Endothelial cell of umbilical vein (primary cell): Measurements from ENCODE around the gene ABL1. TPM values are rescaled to one million over a fixed set of nuclear protein-coding genes. Genes with fewer than 3 reads are reported as not detected.

Source experiments
- BruUV-seq: library from RNA; stranded (reverse); fragments of 400-500 nt; replicated peaks from 2 replicates; lab custom pipeline; 2021; lab: Mats Ljungman, UMichigan
- CTCF ChIA-PET: fragments of 300-600, 350-600 bp; sonication (Branson Sonifier 250); formaldehyde crosslinking; loops from one replicate; lab custom pipeline; 2021; ENCODE audit warnings: antibody characterized with exemption, inconsistent platforms; lab: Charles Lee
- POLR2A ChIA-PET: fragments of 300-600, 350-600 bp; sonication (Branson Sonifier 250); formaldehyde crosslinking; loops from one replicate; lab custom pipeline; 2021; ENCODE audit warnings: antibody characterized with exemption, inconsistent platforms; lab: Charles Lee
- DNase-seq: peaks from one replicate; pipeline ENCODE4 v3.0.0-alpha.2; 2011; ENCODE audit warnings: low read depth, low spot score
- FAIRE-seq: peaks from 2 replicates; lab custom pipeline; 2011; peaks lifted over from hg19 to GRCh38; lab: Jason Lieb, UNC
- H2AFZ ChIP-seq: 2 replicates; pipeline ENCODE4 v1.6.0; 2012; ENCODE audit warnings: low read depth, low read length, control low read depth, inconsistent platforms
- H3K27ac ChIP-seq: 2 replicates; pipeline ENCODE4 v1.5.1; 2011; ENCODE audit warnings: low read depth, mild to moderate bottlenecking, control low read depth, low read length, moderate library complexity; ENCODE audit not compliant: insufficient read depth
- H3K27me3 ChIP-seq, 2 experiments: 2 replicates each; pipeline versions ENCODE4 v1.6.0 to v1.6.1; 2011; ENCODE audit warnings: low read length in 2 of 2, mixed read lengths in 1 of 2; ENCODE audit not compliant: control insufficient read depth in 2 of 2, insufficient read depth in 2 of 2
- H3K36me3 ChIP-seq, 2 experiments: 2 replicates in 1 of 2; 3 replicates in 1 of 2; pipeline ENCODE4 v1.5.1; 2011; ENCODE audit warnings: low read length in 2 of 2, mild to moderate bottlenecking in 1 of 2, moderate library complexity in 1 of 2; ENCODE audit not compliant: control insufficient read depth in 2 of 2, insufficient read depth in 2 of 2; ENCODE audit errors: extremely low read depth in 1 of 2
- H3K4me1 ChIP-seq: 3 replicates; pipeline ENCODE4 v1.5.1; 2011; ENCODE audit warnings: mild to moderate bottlenecking, low read length; ENCODE audit not compliant: control insufficient read depth, insufficient read depth; ENCODE audit errors: extremely low read depth
- H3K4me2 ChIP-seq: 2 replicates; pipeline ENCODE4 v1.6.1; 2011; ENCODE audit warnings: low read length, control low read depth, mixed read lengths; ENCODE audit not compliant: insufficient read depth
- H3K4me3 ChIP-seq, 3 experiments: fragments of 200-600 bp in 1 of 3; sonication (generic), shearing (Covaris generic) in 1 of 3; replicated peaks in 1 of 3; 2 replicates each; pipeline ENCODE4 v1.5.1; 2011 to 2016; ENCODE audit warnings: control low read depth in 3 of 3, low read length in 3 of 3, mild to moderate bottlenecking in 2 of 3, inconsistent platforms in 1 of 3, low read depth in 1 of 3, moderate library complexity in 1 of 3; ENCODE audit not compliant: insufficient read depth in 1 of 3
- H3K79me2 ChIP-seq: 2 replicates; pipeline ENCODE4 v1.6.0; 2012; ENCODE audit warnings: low read length, inconsistent platforms; ENCODE audit not compliant: control insufficient read depth, insufficient read depth
- H3K9ac ChIP-seq: replicated peaks from 2 replicates; pipeline ENCODE3; 2011; ENCODE audit warnings: low read length, control low read depth; ENCODE audit not compliant: insufficient read depth; ENCODE audit errors: extremely low read depth
- H3K9me1 ChIP-seq: replicated peaks from 3 replicates; pipeline ENCODE4 v1.6.0; 2011; ENCODE audit warnings: mild to moderate bottlenecking, low read length; ENCODE audit not compliant: control insufficient read depth, insufficient read depth; ENCODE audit errors: extremely low read depth
- H3K9me3 ChIP-seq: replicated peaks from 2 replicates; pipeline ENCODE4 v1.5.1; 2012; ENCODE audit warnings: low read length, inconsistent platforms; ENCODE audit not compliant: control insufficient read depth, insufficient read depth
- H4K20me1 ChIP-seq: replicated peaks from 2 replicates; pipeline ENCODE3; 2011; ENCODE audit warnings: mild to moderate bottlenecking, low read length; ENCODE audit not compliant: control insufficient read depth, insufficient read depth; ENCODE audit errors: extremely low read depth
- EZH2 ChIP-seq: IDR thresholded peaks from 2 replicates; pipeline ENCODE4 v1.6.1; 2012; ENCODE audit warnings: borderline replicate concordance, low read depth, mild to moderate bottlenecking, moderate library complexity, low read length, inconsistent platforms; ENCODE audit not compliant: severe bottlenecking
- FOS ChIP-seq: IDR thresholded peaks from 2 replicates; pipeline ENCODE4 v1.6.1; 2011; ENCODE audit warnings: mild to moderate bottlenecking, low read length, moderate library complexity, borderline replicate concordance; ENCODE audit not compliant: insufficient read depth
- GATA2 ChIP-seq: IDR thresholded peaks from 2 replicates; pipeline ENCODE4 v1.7.0; 2011; ENCODE audit warnings: low read depth, mild to moderate bottlenecking, moderate library complexity, mixed read lengths, low read length; ENCODE audit not compliant: insufficient read length, insufficient read depth
- JUN ChIP-seq: IDR thresholded peaks from 2 replicates; pipeline ENCODE4 v1.6.1; 2011; ENCODE audit warnings: borderline replicate concordance, low read depth; ENCODE audit not compliant: insufficient read length, insufficient read depth
- MYC ChIP-seq: IDR thresholded peaks from one replicate; pipeline ENCODE4 v1.6.1; 2011; ENCODE audit warnings: mild to moderate bottlenecking, low read depth, low read length
- POLR2A ChIP-seq: IDR thresholded peaks from 2 replicates; pipeline ENCODE4 v1.6.1; 2012; ENCODE audit warnings: low read depth, mild to moderate bottlenecking, control low read depth, low read length
- POLR2AphosphoS5 ChIP-seq: IDR thresholded peaks from 2 replicates; pipeline ENCODE4 v1.6.1; 2012; ENCODE audit warnings: low read depth, mild to moderate bottlenecking, control low read depth, low read length, moderate library complexity; ENCODE audit not compliant: insufficient read depth
- dilution Hi-C: fragments of 300-500 bp; cut with MboI; formaldehyde crosslinking; loops from one replicate; pipeline ENCODE4 v1.15.0; 2019; ENCODE audit warnings: low sequenced_read_pairs; ENCODE audit not compliant: extremely low pct_ligation_motif_present
- intact Hi-C: fragments of 100-400 bp; cut with micrococcal nuclease; formaldehyde crosslinking; loops from one replicate; pipeline ENCODE4 v1.10.0; 2022
- polyA plus RNA-seq, 4 experiments: library from polyadenylated mRNA; depleted of rRNA in 3 of 4; stranded (reverse) in 3 of 4; unstranded in 1 of 4; fragments of >200 nt; gene quantifications; 2 replicates each; pipeline versions ENCODE4 v1.2.1 to v1.2.3, GENCODE V29; 2011 to 2012; ENCODE audit warnings: missing spikeins in 1 of 4
- total RNA-seq: library from RNA; stranded (reverse); gene quantifications from 2 replicates; pipeline ENCODE4 v1.2.3, GENCODE V29; 2021
- TF ChIP-seq, protein P1 (sequence below), 2 donors: IDR thresholded peaks; 1 replicate in 1 of 2; 2 replicates in 1 of 2; pipeline ENCODE4 v1.5.1; 2011; ENCODE audit warnings: low read length in 2 of 2, mild to moderate bottlenecking in 2 of 2, moderate library complexity in 2 of 2, control low read depth in 1 of 2, inconsistent platforms in 1 of 2, low read depth in 1 of 2; ENCODE audit not compliant: insufficient read depth in 1 of 2; ENCODE audit errors: extremely low read depth in 1 of 2
- TF ChIP-seq, protein P2 (sequence below): IDR thresholded peaks from 2 replicates; pipeline ENCODE4 v1.6.1; 2011; ENCODE audit not compliant: insufficient read depth, insufficient read length

Gene ABL1
- total and polyA plus RNA-seq, 2 donors (not counting 3 experiments of a cell fraction or from before 2014, with no cell fraction given): 32.1 to 87.1 TPM

DNA sequence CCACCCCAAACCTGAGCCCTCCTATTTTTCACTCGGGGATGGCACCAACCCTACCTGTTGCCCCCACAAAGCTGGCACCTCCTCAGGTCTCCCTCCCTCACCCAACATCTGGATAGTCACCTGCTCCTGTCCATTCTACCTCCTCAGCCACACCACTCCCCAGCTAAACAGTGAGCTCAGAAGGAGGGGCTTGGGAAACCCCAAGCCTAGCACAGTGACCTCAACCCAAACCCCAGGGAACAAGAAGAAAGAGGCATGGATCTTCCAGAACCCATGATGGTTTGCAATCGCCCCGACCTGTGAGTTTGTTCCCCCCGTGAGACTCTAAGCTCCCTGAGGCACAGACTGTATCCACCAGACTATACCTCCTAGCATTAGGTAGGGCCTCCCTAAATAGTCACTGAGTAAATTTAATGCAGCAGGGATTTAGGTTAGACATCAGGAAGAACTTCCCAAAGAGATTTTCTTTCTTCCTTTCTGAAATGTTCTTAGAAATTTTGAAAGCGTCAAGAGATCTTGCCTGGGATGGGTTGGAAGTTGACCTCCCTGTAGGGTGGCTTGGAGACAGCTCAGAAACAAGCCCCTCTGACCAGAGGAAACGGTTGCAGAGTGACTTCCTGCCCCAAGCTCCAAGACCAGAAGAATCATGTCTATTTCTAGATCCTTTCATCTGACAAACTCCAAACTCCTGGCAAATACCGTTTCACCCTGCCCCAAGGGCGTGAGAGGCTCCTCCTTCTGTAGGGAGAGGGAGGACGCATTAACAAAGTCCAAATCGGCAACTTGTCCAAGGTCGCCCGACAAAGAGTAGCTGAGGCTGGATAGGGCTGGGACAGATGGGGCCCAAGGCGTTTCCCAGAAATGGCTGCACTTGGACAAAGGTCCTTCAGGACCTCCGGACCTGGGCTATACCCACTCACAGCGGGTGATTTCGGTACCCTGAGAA is 99.9 kb downstream of the ABL1 start:
- no peaks in the 10 kb centered on the region for H3K79me2 ChIP-seq
- H3K9me1 ChIP-seq: no peaks in the 10 kb centered on the region
- no peak overlapping the region for H3K9ac ChIP-seq
- no peak overlapping the region for H3K4me3 ChIP-seq
- H3K27me3 ChIP-seq: peaks cover 26 to 37% of the 10 kb centered on the region in 2 experiments
- DNase-seq: no peak
- H3K27ac ChIP-seq: no peak overlapping the region
- H3K36me3 ChIP-seq: no peaks in the 10 kb centered on the region
- ChIA-PET POLR2A (no interaction called here), CTCF (interaction anchor here (0.9 to 3.1 kb wide), 2 partner anchors 63 to 68 kb away, joined by 3 to 10 read pairs; no protein-coding TSS in a partner anchor)
- H3K4me2 ChIP-seq: no peak overlapping the region
- no TSS peak for BruUV-seq
- intact Hi-C loops: no loop called here
- H3K4me1 ChIP-seq: peaks cover 3% of the 10 kb centered on the region
- no peak for FAIRE-seq
- no peak overlapping the region for H2AFZ ChIP-seq
- TF ChIP-seq, protein P1, sequence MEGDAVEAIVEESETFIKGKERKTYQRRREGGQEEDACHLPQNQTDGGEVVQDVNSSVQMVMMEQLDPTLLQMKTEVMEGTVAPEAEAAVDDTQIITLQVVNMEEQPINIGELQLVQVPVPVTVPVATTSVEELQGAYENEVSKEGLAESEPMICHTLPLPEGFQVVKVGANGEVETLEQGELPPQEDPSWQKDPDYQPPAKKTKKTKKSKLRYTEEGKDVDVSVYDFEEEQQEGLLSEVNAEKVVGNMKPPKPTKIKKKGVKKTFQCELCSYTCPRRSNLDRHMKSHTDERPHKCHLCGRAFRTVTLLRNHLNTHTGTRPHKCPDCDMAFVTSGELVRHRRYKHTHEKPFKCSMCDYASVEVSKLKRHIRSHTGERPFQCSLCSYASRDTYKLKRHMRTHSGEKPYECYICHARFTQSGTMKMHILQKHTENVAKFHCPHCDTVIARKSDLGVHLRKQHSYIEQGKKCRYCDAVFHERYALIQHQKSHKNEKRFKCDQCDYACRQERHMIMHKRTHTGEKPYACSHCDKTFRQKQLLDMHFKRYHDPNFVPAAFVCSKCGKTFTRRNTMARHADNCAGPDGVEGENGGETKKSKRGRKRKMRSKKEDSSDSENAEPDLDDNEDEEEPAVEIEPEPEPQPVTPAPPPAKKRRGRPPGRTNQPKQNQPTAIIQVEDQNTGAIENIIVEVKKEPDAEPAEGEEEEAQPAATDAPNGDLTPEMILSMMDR (IDR thresholded peaks at IDR 0.05; ENCODE audit: extremely low read depth in 1 of 2, insufficient read depth in 1 of 2, low read depth in 1 of 2, low read length in 2 of 2): no peak
- TF ChIP-seq EZH2 (no peak), GATA2 (no peak), MYC (no peak), FOS (no peak), POLR2AphosphoS5 (no peak), JUN (no peak), POLR2A (no peak)
- TF ChIP-seq, protein P2, sequence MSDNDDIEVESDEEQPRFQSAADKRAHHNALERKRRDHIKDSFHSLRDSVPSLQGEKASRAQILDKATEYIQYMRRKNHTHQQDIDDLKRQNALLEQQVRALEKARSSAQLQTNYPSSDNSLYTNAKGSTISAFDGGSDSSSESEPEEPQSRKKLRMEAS: no peak
- dilution Hi-C loops: no loop called here
- H3K9me3 ChIP-seq: no peaks in the 10 kb centered on the region
- no peaks in the 10 kb centered on the region for H4K20me1 ChIP-seq
